ENCODE results near the gene SLC16A7.

GRCh38 chr12:59828521-59828920 is 232.7 kb downstream of the SLC16A7 start:
- no peak for TF ChIP-seq NFRKB (IDR thresholded peaks at IDR 0.05)
- no peak for TF ChIP-seq BHLHE40 (IDR thresholded peaks at IDR 0.05; ENCODE audit: borderline replicate concordance)
- no peak for TF ChIP-seq ZNF384 (IDR thresholded peaks at IDR 0.05)
- TF ChIP-seq SP1 (IDR thresholded peaks at IDR 0.05) = no peak

All from HEK293T (cell line).